ENCODE measurements around the gene NPR2. TPM values are rescaled to one million over a fixed set of nuclear protein-coding genes. Genes with fewer than 3 reads are reported as not detected.

NPR2 gene
- total and polyA plus RNA-seq, 7 experiments from 2014 or later: 1.0 to 22.2 (median 3.9) TPM

DNA sequence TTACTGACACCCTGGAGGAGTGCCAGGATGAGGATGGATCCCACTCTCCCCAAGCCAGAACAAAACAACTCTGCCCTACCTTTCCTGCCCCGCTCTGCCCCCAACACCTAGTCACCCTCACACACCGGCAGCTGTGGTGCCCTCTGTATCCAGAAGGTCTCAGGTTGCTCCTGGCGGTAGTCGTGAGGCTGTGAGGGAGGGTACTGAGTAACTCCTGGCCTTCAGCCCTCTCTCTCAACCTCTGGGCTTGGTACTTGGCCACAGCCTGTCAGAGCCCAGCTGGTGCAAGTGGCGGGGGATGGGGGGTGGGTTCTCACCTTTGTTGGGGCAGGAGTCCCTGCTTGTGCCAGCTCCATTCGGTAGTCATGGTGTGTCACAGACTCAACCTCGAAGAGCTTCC, 18.7 kb downstream of the NPR2 start:
- Histone ChIP-seq H3K27me3 (ENCODE audit: control insufficient read depth in 2 of 2, insufficient read depth in 2 of 2, low read length in 2 of 2) (no peaks in the 10 kb centered on the region), H3K36me3 (ENCODE audit: control insufficient read depth in 2 of 3, insufficient read depth in 3 of 3, low read length in 3 of 3) (peaks cover 0 to 34% (median 9%) of the 10 kb centered on the region in 3 experiments), H3K4me1 (ENCODE audit: control insufficient read depth in 2 of 2, insufficient read depth in 2 of 2, low read length in 2 of 2) (peaks cover 19 to 27% of the 10 kb centered on the region in 2 donors), H3K4me3 (ENCODE audit: low read length) (no peak overlapping the region), H3K9me3 (ENCODE audit: control insufficient read depth in 2 of 3, low read length in 3 of 3) (no peaks in the 10 kb centered on the region), H3K27ac (ENCODE audit: low read depth, low read length) (no peak overlapping the region)
- peaks cover 18 to 36% (median 30%) of the 10 kb centered on the region in 7 donors for H3K4me1 Mint-ChIP-seq
- ChIA-PET POLR2A (interaction anchor here (2.1 kb wide), 1 partner anchor 206 kb away, joined by 7 read pairs; the partner anchor contains the start of gene TESK1), CTCF (interaction anchor here (0.6 kb wide), 1 partner anchor 20 kb away, joined by 3 read pairs; no protein-coding TSS in a partner anchor)
- H3K27ac Mint-ChIP-seq: peak overlapping the region in 3 of 9 donors; percentile 55 to 97 (median 92)
- intact Hi-C loops (cut with micrococcal nuclease): loop anchor here (5.0 to 10.0 kb wide), 6 partner anchors 595 to 1657 kb away; partner anchors contain the start of genes CCL27 (in 2 of the 2), DNAJB5 (in 1 of the 2), FANCG (in 1 of the 2) and MYORG (in 1 of the 2)
- peaks cover 0 to 19% (median 4%) of the 10 kb centered on the region in 5 donors for H3K36me3 Mint-ChIP-seq
- H3K4me3 Mint-ChIP-seq: peak overlapping the region in 1 of 10 donors; percentile 84
- ATAC-seq (no peak), DNase-seq (no peak)
- peaks cover 0 to 2% (median 0%) of the 10 kb centered on the region in 11 donors for H3K9me3 Mint-ChIP-seq
- H3K27me3 Mint-ChIP-seq: no peaks in the 10 kb centered on the region

DNA sequence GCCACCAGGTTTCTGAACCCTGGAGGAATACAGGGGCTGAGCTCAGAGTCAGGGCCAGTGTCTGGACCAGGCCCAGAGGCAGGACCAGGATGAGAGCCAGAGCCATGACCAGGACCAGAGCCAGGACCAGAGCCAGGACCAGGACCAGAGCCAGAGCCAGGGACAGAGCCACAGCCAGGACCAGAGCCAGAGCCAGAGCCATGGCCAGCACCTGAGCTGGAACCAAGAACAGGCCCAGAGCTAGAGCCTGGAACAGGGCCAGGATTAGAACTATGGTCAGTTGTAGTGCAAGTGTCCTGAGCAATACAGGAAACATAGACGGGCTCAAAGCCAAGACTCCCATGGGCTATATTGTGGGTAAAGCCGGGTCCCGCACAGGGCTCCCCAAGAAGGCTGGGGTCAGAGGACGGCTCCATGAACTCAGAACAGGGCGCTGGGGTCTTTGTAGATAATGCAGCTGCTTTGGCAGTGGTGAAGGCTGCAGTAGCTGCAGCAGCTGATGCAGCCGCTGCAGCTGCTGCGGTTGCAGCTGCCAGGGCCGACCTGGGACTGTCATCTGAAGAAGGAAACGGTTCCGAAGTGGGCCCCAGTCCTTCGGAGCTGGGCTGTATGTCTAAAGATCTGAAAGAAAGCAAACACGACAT, 20.1 kb downstream of the NPR2 start:
- Mint-ChIP-seq H3K36me3 (peaks cover 0 to 11% (median 4%) of the 10 kb centered on the region in 5 donors), H3K27ac (peak overlapping the region; percentile 84 to 98 (median 95)), H3K27me3 (no peaks in the 10 kb centered on the region), H3K4me3 (peak overlapping the region; percentile 81 to 94 (median 88)), H3K9me3 (peaks cover 0 to 7% (median 0%) of the 10 kb centered on the region in 11 donors), H3K4me1 (peaks cover 23 to 43% (median 37%) of the 10 kb centered on the region in 7 donors)
- ChIA-PET POLR2A (interaction anchor here (0.6 to 3.5 kb wide), 17 partner anchors 10 to 740 kb away, joined by 3 to 18 read pairs (median 4); partner anchors contain the start of genes CCDC107, CREB3, FAM221B and RMRP), CTCF (interaction anchor here (0.9 to 2.4 kb wide), 4 partner anchors 15 to 81 kb away, joined by 3 to 15 read pairs (median 4); partner anchors contain the start of genes CREB3 and TLN1)
- Histone ChIP-seq H3K27ac (ENCODE audit: low read depth, low read length) (peak overlapping the region; percentile 72), H3K4me1 (ENCODE audit: control insufficient read depth in 2 of 2, insufficient read depth in 2 of 2, low read length in 2 of 2) (peaks cover 19 to 27% of the 10 kb centered on the region in 2 donors), H3K36me3 (ENCODE audit: control insufficient read depth in 2 of 3, insufficient read depth in 3 of 3, low read length in 3 of 3) (peaks cover 0 to 21% (median 0%) of the 10 kb centered on the region in 3 experiments), H3K9me3 (ENCODE audit: control insufficient read depth in 2 of 3, low read length in 3 of 3) (no peaks in the 10 kb centered on the region), H3K27me3 (ENCODE audit: control insufficient read depth in 2 of 2, insufficient read depth in 2 of 2, low read length in 2 of 2) (no peaks in the 10 kb centered on the region), H3K4me3 (ENCODE audit: low read length) (peak overlapping the region; percentile 72)
- no peak for DNase-seq
- ATAC-seq: no peak
- intact Hi-C loops (cut with micrococcal nuclease): loop anchor here (1.0 to 10.0 kb wide), 10 partner anchors 21 to 1656 kb away; partner anchors contain the start of genes CCL27 (in 2 of the 2), CLTA (in 1 of the 2), CREB3 (in 1 of the 2) and DNAJB5 (in 1 of the 2)

DNA sequence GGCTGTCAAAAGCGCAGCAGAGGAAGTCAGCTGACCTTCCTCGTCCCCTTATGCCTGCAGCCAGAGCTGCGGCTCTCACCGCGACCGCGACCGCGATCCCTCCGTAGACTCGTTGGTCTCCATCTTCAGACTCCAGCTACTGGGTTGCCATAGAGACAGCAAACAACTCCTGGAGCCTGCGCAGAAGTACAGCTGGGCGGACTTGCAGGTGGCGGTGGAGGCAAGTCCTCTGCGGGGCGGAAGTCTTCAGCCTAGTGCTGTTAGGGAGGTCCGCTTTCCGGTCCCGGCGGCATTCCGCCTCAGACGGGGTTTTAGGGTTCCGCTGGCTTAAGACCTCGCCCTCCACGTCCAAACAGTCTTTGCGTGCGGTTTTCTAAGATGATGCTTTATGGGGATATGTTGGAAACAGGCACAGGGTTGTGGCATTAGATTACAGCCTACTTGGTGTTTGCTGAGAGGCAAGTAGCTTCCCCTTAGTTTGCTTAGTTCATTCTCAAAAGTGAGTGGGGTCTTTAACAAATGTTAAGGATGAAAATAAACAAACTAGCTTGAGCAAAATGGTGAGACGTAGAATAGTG, 20.7 kb downstream of the NPR2 start, which contains the start of gene SPAG8:
TSS of gene SPAG8 (minus strand) at position 238 of the 578 bp plus-strand sequence. CDS start at position 123, 115 bp downstream.
- Histone ChIP-seq H3K4me3 (ENCODE audit: low read length) (peak within 1 kb of the TSS; percentile 72), H3K9me3 (ENCODE audit: control insufficient read depth in 2 of 3, low read length in 3 of 3) (no peaks in the 10 kb centered on the region), H3K4me1 (ENCODE audit: control insufficient read depth in 2 of 2, insufficient read depth in 2 of 2, low read length in 2 of 2) (peaks cover 19 to 27% of the 10 kb centered on the region in 2 donors), H3K27me3 (ENCODE audit: control insufficient read depth in 2 of 2, insufficient read depth in 2 of 2, low read length in 2 of 2) (no peaks in the 10 kb centered on the region), H3K27ac (ENCODE audit: low read depth, low read length) (peak within 1 kb of the TSS; percentile 72), H3K36me3 (ENCODE audit: control insufficient read depth in 2 of 3, insufficient read depth in 3 of 3, low read length in 3 of 3) (peaks cover 0 to 16% (median 0%) of the 10 kb centered on the region in 3 experiments)
- ChIA-PET POLR2A (interaction anchor here (0.6 to 3.5 kb wide), 20 partner anchors 11 to 740 kb away, joined by 3 to 18 read pairs (median 4); partner anchors contain the start of genes CCDC107, CREB3, FAM221B and RMRP), CTCF (interaction anchor here (0.9 to 2.4 kb wide), 4 partner anchors 15 to 81 kb away, joined by 3 to 15 read pairs (median 4); partner anchors contain the start of genes CREB3 and TLN1)
- Mint-ChIP-seq H3K36me3 (peaks cover 0 to 7% (median 4%) of the 10 kb centered on the region in 5 donors), H3K27me3 (peaks cover 0 to 4% (median 0%) of the 10 kb centered on the region in 5 donors), H3K4me1 (peaks cover 23 to 43% (median 37%) of the 10 kb centered on the region in 7 donors), H3K4me3 (peak within 1 kb of the TSS; percentile 81 to 94 (median 90)), H3K9me3 (peaks cover 0 to 7% (median 0%) of the 10 kb centered on the region in 11 donors), H3K27ac (peak within 1 kb of the TSS; percentile 84 to 98 (median 95))
- ATAC-seq (peak; percentile 75), DNase-seq (peak; percentile 70 to 98 (median 95))
- intact Hi-C loops (cut with micrococcal nuclease): loop anchor here (1.0 to 10.0 kb wide), 10 partner anchors 22 to 1655 kb away; partner anchors contain the start of genes CCL27 (in 2 of the 2), CLTA (in 1 of the 2), CREB3 (in 1 of the 2) and DNAJB5 (in 1 of the 2)

GRCh38 chr9:35813434-35814105, 22.2 kb downstream of the NPR2 start:
- Histone ChIP-seq H3K27ac (ENCODE audit: low read depth, low read length) (peak overlapping the region; percentile 0), H3K9me3 (ENCODE audit: control insufficient read depth in 2 of 3, low read length in 3 of 3) (no peaks in the 10 kb centered on the region), H3K27me3 (ENCODE audit: control insufficient read depth in 2 of 2, insufficient read depth in 2 of 2, low read length in 2 of 2) (no peaks in the 10 kb centered on the region), H3K4me1 (ENCODE audit: control insufficient read depth in 2 of 2, insufficient read depth in 2 of 2, low read length in 2 of 2) (peaks cover 19 to 27% of the 10 kb centered on the region in 2 donors), H3K4me3 (ENCODE audit: low read length) (no peak overlapping the region), H3K36me3 (ENCODE audit: control insufficient read depth in 2 of 3, insufficient read depth in 3 of 3, low read length in 3 of 3) (peaks cover 0 to 10% (median 0%) of the 10 kb centered on the region in 3 experiments)
- Mint-ChIP-seq H3K36me3 (peaks cover 0 to 6% (median 4%) of the 10 kb centered on the region in 5 donors), H3K27ac (peak overlapping the region in 8 of 9 donors; percentile 60 to 97 (median 88)), H3K4me1 (peaks cover 23 to 43% (median 37%) of the 10 kb centered on the region in 7 donors), H3K9me3 (peaks cover 0 to 7% (median 0%) of the 10 kb centered on the region in 11 donors), H3K4me3 (peak overlapping the region; percentile 21 to 100 (median 90)), H3K27me3 (peaks cover 0 to 12% (median 0%) of the 10 kb centered on the region in 5 donors)
- no peak for ATAC-seq
- ChIA-PET CTCF (interaction anchor here (0.8 to 1.2 kb wide), 5 partner anchors 11 to 78 kb away, joined by 3 to 6 read pairs (median 4); partner anchors contain the start of genes FAM221B and TMEM8B), POLR2A (interaction anchor here (0.7 to 3.5 kb wide), 10 partner anchors 13 to 1167 kb away, joined by 3 to 18 read pairs (median 5); partner anchors contain the start of genes CREB3, FAM221B, GALT and MSMP)
- no peak for DNase-seq
- intact Hi-C loops (cut with micrococcal nuclease): loop anchor here (2.0 to 10.0 kb wide), 10 partner anchors 57 to 1654 kb away; partner anchors contain the start of genes CCL27 (in 2 of the 2), VCP (in 2 of the 2), DNAJB5 (in 1 of the 2) and FANCG (in 1 of the 2)

DNA sequence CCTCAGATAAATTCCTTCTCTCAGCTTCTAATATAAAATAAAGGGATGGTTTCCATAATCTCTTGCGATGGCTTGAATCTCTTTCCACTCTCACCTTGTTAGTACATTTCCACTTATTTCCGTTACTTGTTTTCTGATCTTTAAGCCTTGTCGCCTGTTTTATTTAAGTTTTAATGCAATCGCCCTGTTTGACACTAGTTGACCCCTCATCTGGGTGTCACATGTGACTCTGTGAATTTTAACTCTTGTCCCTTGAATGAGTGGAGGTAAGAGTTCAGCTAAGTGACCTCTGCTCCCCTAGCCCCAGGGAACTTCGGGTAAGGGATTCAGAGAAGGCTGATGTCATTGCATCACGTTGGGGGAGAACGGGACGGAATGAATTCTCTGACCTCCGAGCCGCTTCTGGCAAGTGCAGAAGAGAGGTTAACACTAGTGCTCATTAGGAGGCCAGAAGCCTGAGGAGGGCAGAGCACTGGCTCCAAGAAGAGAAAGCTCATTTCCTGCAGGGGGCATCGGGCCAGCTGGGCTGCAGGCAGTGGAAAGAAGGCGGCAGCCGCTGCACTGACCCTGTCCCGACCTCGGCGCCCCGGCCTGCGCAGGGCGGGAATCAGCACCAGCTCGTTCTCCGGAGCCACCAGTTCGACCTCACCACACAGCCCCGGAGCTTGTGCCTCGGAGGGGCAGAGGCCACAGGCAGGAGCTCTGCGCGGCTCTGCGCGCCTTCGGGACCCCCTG, 22.9 kb downstream of the NPR2 start:
- intact Hi-C loops (cut with micrococcal nuclease): loop anchor here (2.0 to 10.0 kb wide), 9 partner anchors 57 to 1653 kb away; partner anchors contain the start of genes CCL27 (in 2 of the 2), VCP (in 2 of the 2), DNAJB5 (in 1 of the 2) and FANCG (in 1 of the 2)
- Histone ChIP-seq H3K4me1 (ENCODE audit: control insufficient read depth in 2 of 2, insufficient read depth in 2 of 2, low read length in 2 of 2) (peaks cover 19 to 27% of the 10 kb centered on the region in 2 donors), H3K9me3 (ENCODE audit: control insufficient read depth in 2 of 3, low read length in 3 of 3) (no peaks in the 10 kb centered on the region), H3K4me3 (ENCODE audit: low read length) (peak overlapping the region; percentile 100), H3K27me3 (ENCODE audit: control insufficient read depth in 2 of 2, insufficient read depth in 2 of 2, low read length in 2 of 2) (no peaks in the 10 kb centered on the region), H3K36me3 (ENCODE audit: control insufficient read depth in 2 of 3, insufficient read depth in 3 of 3, low read length in 3 of 3) (peaks cover 0 to 3% (median 0%) of the 10 kb centered on the region in 3 experiments), H3K27ac (ENCODE audit: low read depth, low read length) (peak overlapping the region; percentile 77)
- Mint-ChIP-seq H3K4me1 (peaks cover 23 to 43% (median 37%) of the 10 kb centered on the region in 7 donors), H3K27ac (peak overlapping the region; percentile 84 to 95 (median 89)), H3K4me3 (peak overlapping the region; percentile 82 to 100 (median 94)), H3K36me3 (peaks cover 0 to 2% (median 0%) of the 10 kb centered on the region in 5 donors), H3K9me3 (peaks cover 0 to 7% (median 0%) of the 10 kb centered on the region in 11 donors), H3K27me3 (peaks cover 0 to 12% (median 0%) of the 10 kb centered on the region in 5 donors)
- DNase-seq (no peak), ATAC-seq (no peak)
- ChIA-PET POLR2A (interaction anchor here (0.7 to 3.5 kb wide), 10 partner anchors 12 to 1168 kb away, joined by 3 to 18 read pairs (median 4); partner anchors contain the start of genes CREB3, FAM221B, GALT and MSMP), CTCF (interaction anchor here (0.8 to 1.2 kb wide), 4 partner anchors 10 to 68 kb away, joined by 3 to 6 read pairs (median 5); partner anchors contain the start of genes FAM221B and TMEM8B)
